RPMI8226 (cell line): Measurements from ENCODE around the gene TRA2A.
A peak's percentile ranks its signal among the peaks of the same experiment; 100 is the strongest.
"Not testable (repeated sequence)": the region's sequence is repeated elsewhere in the genome, so short reads cannot be mapped to it uniquely, and the experiment has no call there.

Experiments used
- DNase-seq: peaks from one replicate; pipeline ENCODE4 v3.0.0-alpha.2; 2015

Gene TRA2A

GRCh38 chr7:23531794-23532489 lies at the start of gene TRA2A:
Gene TRA2A, minus strand, starts transcription at chr7:23531981. Its CDS starts 157 bp downstream, at chr7:23531824.
- DNase-seq = peak; percentile 98

GRCh38 chr7:23570592-23571200 lies 38.9 kb upstream of the TRA2A start:
- DNase-seq = peak; percentile 76

- no peak for DNase-seq
Observed at GRCh38 chr7:23558303-23558702, 26.5 kb upstream of the TRA2A start.

GRCh38 chr7:23547662-23548061 lies 15.9 kb upstream of the TRA2A start:
- no peak for DNase-seq

- DNase-seq = peak; percentile 91
Observed at GRCh38 chr7:23546897-23547572, 15.3 kb upstream of the TRA2A start.

GRCh38 chr7:23545493-23545892 lies 13.7 kb upstream of the TRA2A start:
- no peak for DNase-seq

- DNase-seq = peak; percentile 55
Observed at GRCh38 chr7:23544913-23545354, 13.2 kb upstream of the TRA2A start.

- no peak for DNase-seq
Observed at GRCh38 chr7:23542752-23543151, 11.0 kb upstream of the TRA2A start.

- DNase-seq = peak; percentile 36
Observed at GRCh38 chr7:23539494-23539907, 7.7 kb upstream of the TRA2A start.

GRCh38 chr7:23538301-23538700 lies 6.5 kb upstream of the TRA2A start:
- no peak for DNase-seq

GRCh38 chr7:23533238-23533604 lies 1.4 kb upstream of the TRA2A start:
- no peak for DNase-seq

GRCh38 chr7:23532490-23533237 lies 883 bp upstream of the TRA2A start:
- no peak for DNase-seq

- DNase-seq = peak; percentile 51
Observed at GRCh38 chr7:23531050-23531793, 559 bp downstream of the TRA2A start.

- peak; percentile 76 for DNase-seq
Observed at GRCh38 chr7:23530405-23530804, 1.4 kb downstream of the TRA2A start.

- DNase-seq = no peak
Observed at GRCh38 chr7:23529262-23529859, 2.4 kb downstream of the TRA2A start.

GRCh38 chr7:23525611-23526010 lies 6.2 kb downstream of the TRA2A start:
- not testable (repeated sequence) for DNase-seq

- DNase-seq = no peak
Observed at GRCh38 chr7:23524473-23524872, 7.3 kb downstream of the TRA2A start.

GRCh38 chr7:23523486-23524075 lies 8.2 kb downstream of the TRA2A start:
- DNase-seq = no peak

- peak; percentile 20 for DNase-seq
Observed at GRCh38 chr7:23520582-23520981, 11.2 kb downstream of the TRA2A start.

- no peak for DNase-seq
Observed at GRCh38 chr7:23514755-23515154, 17.0 kb downstream of the TRA2A start.

- DNase-seq = not testable (repeated sequence)
Observed at GRCh38 chr7:23513746-23514145, 18.0 kb downstream of the TRA2A start.

GRCh38 chr7:23494009-23494408 lies 37.8 kb downstream of the TRA2A start:
- DNase-seq = no peak
